ENCODE data around the gene CDH8.

The CDH8 gene

GRCh38 chr16:62014319-62014923, 21.8 kb downstream of the CDH8 start:
- no peak for TF ChIP-seq CTCF (IDR thresholded peaks at IDR 0.05; ENCODE audit: low read depth, low read length)
- H3K4me3 ChIP-seq (ENCODE audit: low read depth, low read length): no peak overlapping the region

DNA sequence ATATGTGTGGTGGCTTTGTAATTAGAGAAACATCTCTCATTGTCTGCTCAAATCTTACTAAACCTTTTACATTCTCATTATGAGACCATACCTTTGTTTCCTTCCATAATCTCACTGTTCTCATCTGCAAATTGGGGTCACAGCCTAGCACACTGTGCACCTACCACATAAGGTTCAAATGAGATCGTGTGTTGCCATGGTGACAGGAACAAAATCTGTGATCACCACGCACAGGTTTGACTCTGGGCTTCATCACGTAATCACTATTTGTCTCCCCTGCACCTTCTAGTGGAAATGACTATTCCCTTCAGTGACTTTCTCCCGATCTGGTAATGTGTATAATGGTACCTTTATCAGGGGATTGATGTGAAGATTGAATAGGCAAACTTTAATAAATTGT, 26.1 kb downstream of the CDH8 start:
- H3K4me3 ChIP-seq (ENCODE audit: low read depth, low read length): no peak overlapping the region
- TF ChIP-seq CTCF (IDR thresholded peaks at IDR 0.05; ENCODE audit: low read depth, low read length): no peak

DNA sequence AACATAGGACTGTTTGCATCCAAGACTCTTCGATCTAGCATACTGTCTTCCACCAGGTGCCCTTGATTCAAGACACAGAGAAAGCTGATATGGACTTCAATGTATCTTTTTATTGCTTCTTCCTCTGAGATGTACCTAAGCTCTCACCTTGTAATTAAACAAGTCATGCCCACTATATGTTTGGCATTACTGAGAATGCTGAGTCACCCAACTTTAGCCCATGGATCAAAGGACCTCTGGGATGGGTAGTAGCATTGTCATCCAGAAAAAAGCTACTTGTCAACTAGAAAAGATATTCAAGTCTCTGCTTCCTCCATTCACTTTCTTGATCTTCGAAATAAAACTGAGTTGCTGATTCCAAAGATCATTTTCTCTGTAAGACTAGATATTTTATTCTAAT, 37.8 kb downstream of the CDH8 start:
- no peak overlapping the region for H3K4me3 ChIP-seq (ENCODE audit: low read depth, low read length)
- TF ChIP-seq CTCF (IDR thresholded peaks at IDR 0.05; ENCODE audit: low read depth, low read length): no peak

GRCh38 chr16:61993108-61993507, 43.1 kb downstream of the CDH8 start:
- TF ChIP-seq CTCF (IDR thresholded peaks at IDR 0.05; ENCODE audit: low read depth, low read length): no peak
- no peak overlapping the region for H3K4me3 ChIP-seq (ENCODE audit: low read depth, low read length)

DNA sequence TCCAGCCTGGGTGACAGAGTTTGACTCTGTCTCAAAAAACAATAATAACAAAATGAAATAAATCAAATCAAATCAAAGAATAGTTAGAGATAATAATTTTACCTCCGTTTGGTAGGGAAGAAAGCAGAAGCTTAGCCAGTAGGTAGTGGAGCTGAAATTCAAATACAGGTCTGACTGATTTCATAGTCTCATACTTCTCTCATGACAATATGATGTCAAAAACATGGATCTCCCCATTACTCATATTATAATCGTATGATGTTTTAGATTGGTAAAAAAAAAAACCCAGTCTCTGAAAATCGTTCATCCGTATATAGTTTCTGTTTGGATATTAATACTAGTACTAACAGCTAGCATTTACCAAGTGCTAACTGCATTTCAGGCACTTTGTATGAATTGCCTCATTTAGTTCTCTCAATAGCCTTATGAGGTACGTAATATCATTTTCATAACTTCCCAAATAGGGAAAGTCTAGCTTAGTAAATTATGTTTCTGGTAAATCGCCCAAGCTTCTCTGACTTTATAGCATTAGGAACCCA, 48.7 kb downstream of the CDH8 start:
- TF ChIP-seq CTCF (IDR thresholded peaks at IDR 0.05; ENCODE audit: low read depth, low read length): no peak
- no peak overlapping the region for H3K4me3 ChIP-seq (ENCODE audit: low read depth, low read length)

GRCh38 chr16:61969077-61969382, 67.2 kb downstream of the CDH8 start:
- H3K4me3 ChIP-seq (ENCODE audit: low read depth, low read length): no peak overlapping the region
- TF ChIP-seq CTCF (IDR thresholded peaks at IDR 0.05; ENCODE audit: low read depth, low read length): no peak

- no peak for TF ChIP-seq CTCF (IDR thresholded peaks at IDR 0.05; ENCODE audit: low read depth, low read length)
- H3K4me3 ChIP-seq (ENCODE audit: low read depth, low read length): no peak overlapping the region
Measured at GRCh38 chr16:61968242-61969076, 67.8 kb downstream of the CDH8 start.
